Measurements from ENCODE around the gene B3GALT2.

DNA sequence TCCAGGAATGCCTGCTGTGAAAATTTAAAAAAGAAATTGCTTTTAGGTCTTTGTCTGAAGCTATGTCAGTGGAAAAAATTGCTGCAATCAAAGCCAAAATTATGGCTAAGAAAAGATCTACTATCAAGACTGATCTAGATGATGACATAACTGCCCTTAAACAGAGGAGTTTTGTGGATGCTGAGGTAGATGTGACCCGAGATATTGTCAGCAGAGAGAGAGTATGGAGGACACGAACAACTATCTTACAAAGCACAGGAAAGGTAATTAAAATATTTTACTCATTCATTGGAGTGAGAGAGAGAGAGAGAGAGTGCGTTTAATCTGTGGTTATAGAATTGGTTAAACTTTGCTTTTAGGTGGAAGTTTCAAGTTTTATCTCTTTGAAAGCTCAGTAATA, 44.6 kb downstream of the B3GALT2 start:
- TF ChIP-seq, protein P1, sequence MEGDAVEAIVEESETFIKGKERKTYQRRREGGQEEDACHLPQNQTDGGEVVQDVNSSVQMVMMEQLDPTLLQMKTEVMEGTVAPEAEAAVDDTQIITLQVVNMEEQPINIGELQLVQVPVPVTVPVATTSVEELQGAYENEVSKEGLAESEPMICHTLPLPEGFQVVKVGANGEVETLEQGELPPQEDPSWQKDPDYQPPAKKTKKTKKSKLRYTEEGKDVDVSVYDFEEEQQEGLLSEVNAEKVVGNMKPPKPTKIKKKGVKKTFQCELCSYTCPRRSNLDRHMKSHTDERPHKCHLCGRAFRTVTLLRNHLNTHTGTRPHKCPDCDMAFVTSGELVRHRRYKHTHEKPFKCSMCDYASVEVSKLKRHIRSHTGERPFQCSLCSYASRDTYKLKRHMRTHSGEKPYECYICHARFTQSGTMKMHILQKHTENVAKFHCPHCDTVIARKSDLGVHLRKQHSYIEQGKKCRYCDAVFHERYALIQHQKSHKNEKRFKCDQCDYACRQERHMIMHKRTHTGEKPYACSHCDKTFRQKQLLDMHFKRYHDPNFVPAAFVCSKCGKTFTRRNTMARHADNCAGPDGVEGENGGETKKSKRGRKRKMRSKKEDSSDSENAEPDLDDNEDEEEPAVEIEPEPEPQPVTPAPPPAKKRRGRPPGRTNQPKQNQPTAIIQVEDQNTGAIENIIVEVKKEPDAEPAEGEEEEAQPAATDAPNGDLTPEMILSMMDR (IDR thresholded peaks at IDR 0.05) = no peak
- no peak for TF ChIP-seq ZFX (IDR thresholded peaks at IDR 0.05; ENCODE audit: borderline replicate concordance)

Data from 22Rv1 (cell line).